NCI-H774 (cell line): Measurements from ENCODE around the gene XIRP1.

Experiments
- DNase-seq: peaks from one replicate; lab custom pipeline; 2025; lab: John Stamatoyannopoulos, UW

Gene XIRP1

DNA sequence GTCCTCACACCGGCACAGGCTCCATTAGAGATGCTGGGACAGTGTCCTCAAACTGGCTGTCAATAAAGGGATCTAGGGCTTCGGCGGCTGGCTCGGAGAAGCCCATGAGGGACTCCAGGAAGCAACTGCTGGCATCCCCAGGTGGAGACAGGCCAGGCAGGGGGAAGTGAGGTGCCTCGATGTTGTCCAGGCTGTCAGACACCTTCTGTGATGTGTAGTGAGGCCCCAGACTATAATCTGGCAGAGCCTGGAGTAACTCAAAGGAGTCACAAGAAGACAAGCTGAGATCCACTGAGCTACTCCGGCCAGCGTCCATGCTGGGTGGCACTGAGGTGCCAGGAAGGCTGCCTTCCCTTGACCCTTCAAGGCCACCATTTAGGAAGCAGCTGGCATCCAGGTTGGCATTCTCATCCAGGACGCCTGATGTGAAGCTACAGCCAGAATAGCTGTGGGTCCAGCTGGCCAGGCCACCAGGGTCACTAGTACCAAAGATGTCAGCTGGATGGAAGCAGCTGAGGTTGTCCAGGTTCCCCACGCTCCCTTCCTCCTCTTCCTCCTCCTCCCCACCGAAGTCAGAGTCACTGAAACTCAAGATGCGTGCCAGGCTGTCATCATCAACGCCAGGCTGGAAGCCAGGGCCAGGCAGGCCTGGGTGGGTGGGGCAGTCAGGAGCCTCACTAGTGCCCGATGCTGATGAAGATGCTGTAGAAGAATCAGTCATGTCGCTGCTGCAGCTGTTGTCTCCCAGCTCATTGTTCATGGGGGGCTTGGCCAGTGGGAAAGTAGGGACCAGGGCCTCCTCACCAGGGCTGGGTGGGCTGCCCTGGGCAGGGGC is 49.1 kb downstream of the XIRP1 start:
- DNase-seq: no peak

DNA sequence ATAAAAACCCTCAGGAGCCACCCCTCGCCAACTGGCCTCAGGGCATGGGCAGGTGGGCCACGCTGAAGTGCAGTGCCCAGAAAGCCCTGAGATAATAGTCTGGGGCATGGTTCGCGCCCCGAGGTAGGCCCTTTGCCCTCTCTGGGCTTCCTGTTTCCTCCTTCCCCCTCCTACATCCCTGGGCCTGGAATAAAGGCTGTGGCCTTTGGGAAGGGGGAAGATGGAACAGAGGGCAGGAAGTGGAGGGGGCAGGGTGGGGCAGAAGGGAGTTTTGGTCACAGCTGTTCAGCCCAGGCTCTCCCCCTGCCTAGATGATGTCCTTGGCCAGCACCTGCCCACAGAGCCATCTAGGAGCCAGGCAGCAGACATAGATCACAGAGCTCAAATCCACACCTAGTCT is 50.3 kb downstream of the XIRP1 start:
- DNase-seq: no peak

DNA sequence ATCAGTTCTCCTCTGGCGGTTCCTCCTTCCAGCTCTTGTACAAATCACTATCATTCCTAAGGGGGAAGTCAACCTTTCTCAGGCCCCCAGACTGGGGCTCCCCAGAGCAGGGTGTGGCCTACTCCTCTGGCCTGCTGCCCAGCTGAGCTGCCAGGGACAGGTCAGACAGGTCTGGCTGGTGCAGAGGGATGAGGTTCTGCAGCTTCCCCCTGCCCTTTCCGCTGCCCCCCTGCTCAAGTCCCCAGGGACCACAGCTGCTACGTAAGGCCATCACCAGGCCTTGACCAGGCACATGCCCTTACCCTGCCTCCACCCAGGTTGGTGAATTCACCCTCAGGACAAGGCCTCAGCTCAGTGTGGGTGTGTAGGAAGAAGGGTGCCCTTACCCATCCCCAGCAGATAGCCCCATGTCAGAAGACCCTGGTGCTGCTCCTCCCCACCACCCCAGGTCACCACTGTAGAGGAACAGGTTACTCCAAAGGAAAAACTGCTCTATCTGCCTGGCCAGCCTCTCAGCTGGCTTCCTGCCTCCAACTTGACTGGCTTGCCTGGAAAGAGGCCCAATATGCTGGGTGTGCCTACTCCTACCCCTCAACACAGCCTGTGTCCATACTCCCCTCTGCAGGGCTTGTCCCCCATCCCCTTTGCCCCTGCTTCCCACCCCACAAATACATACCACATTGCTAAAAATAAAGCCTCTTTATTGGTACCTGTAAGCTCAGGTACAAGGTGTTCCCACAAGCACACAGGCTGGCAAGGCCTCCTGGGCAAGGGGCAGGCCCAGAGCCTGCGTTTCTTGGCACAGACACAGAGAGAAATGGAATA is 51.0 kb downstream of the XIRP1 start:
- no peak for DNase-seq

DNA sequence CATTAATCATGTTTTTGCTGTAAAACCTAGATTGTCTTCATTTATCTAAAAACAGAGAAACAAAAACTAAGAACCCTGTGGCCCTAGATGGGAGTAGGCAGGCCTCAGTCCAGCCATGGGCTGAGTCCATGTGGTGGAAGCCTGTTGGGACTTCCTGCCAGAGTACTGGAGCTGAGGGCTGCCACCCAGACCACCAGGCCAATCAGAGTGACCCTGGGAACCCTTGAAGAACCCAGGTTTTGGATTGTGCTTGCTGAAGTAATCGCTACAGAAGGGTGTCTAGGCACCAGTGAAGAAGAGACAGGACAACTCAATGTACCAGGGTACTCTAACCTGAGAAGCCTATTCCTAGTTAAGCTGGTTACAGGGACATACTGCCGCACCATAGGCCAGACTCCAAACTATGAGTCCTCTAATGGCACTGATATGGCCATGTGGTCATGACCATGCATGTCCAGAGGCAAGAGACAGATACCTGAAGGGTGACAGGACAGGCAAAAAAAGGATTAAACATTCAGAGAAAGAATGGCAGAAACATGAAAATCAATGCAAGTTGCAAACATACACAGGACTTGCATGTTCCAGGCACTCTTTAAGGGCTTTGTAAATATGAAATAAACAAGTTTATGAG is 51.9 kb downstream of the XIRP1 start:
- DNase-seq: no peak

DNA sequence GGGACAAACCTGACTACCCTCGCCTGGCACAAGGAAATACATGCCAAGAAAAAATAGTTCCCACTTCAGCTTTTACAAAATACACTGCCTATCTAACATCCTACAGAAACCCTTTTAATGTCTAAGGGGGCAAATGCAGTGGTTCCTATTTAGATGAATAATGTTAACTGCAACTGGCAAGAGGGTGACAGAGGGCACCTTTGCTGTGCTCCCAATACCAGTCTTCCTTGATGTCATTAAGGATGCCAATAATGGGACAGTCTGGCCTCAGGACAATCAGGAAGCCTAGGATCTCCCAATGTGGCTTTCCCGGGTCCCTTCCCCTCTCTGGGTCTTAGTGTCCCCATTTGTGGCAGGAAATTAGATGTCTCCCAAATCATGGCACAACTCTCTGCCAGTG is 53.0 kb downstream of the XIRP1 start:
- no peak for DNase-seq

DNA sequence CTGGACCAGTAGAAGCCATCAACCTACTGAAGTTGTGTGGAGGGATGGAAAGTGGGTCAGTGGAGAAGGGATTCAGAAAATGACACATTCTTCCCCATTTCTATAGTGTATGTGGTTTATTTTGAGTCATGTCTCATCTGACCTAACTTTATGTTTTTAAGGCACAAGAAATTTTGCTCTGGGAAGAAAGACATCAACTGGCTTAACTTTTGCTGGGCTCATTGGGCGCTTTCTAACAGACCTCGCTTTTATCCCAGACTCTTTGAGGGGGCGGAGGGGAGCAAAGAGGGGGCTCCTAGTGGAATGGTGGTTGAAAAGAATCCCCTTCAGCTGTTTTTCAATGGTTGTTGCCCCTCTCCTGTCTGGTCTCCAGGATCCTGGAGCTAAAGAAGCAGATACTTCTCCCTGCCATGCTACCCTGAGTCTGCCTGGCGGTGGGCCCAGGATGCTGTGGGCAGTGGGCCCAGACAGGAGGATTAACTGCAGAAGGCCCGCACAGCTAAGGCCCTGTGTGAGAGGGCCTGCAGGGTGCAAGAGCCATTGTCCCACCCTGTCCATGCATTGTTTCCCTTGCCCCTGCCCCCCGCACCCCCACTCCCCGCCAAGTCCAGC is 53.5 kb downstream of the XIRP1 start:
- no peak for DNase-seq

DNA sequence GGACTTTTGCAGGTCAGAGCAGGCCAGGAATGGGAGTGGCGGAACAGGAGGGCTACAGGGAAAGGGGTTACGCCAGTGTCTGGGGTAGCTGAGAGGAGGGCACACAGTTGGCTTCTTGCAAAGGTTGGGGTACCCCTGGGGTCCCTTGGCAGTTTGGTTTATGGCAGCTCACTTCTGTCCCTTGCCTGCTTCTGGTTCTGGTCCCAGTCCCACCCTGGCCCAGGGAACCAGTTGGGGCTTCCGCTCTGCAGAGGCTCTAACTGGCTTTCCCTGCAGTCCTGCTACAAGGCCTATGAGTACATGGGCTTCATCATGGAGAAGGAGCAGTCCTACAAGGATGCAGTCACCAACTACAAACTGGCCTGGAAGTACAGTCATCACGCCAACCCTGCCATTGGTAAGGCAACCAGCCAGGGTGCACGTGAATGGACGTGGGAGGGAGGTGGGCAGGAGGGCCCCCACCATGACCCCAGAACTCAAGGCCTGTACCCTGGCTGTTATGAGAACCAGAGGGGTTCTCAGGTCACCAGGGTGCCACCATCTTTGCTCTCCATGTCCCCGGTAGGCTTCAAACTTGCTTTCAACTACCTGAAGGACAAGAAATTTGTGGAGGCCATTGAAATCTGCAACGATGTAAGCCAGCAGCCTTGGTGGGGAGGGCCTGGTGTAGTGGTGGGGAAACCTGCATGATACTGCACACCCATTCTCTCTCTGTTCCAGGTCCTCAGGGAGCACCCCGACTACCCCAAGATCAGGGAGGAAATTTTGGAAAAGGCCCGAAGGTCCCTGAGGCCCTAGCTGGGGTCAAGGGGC is 54.2 kb downstream of the XIRP1 start:
- DNase-seq: no peak

DNA sequence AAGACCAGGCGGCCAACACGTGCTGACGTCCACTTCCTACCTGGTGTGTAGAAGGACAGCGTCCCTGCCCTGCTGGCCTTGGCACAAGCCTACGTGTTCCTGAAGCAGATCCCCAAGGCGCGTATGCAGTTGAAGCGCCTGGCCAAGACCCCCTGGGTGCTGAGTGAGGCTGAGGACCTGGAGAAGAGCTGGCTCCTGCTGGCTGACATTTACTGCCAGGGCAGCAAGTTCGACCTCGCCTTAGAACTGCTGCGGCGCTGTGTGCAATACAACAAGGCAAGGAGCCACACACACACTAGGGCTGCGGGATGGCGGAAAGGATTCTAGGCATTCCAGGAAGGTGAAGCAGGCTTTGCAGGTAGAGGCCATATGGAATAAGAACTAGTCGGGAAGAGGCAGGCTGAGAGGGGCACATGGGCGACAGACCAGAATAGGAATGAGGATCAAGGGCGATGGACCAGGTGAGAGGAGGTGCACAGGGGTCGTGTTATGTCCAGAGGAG is 54.9 kb downstream of the XIRP1 start:
- DNase-seq: no peak

DNA sequence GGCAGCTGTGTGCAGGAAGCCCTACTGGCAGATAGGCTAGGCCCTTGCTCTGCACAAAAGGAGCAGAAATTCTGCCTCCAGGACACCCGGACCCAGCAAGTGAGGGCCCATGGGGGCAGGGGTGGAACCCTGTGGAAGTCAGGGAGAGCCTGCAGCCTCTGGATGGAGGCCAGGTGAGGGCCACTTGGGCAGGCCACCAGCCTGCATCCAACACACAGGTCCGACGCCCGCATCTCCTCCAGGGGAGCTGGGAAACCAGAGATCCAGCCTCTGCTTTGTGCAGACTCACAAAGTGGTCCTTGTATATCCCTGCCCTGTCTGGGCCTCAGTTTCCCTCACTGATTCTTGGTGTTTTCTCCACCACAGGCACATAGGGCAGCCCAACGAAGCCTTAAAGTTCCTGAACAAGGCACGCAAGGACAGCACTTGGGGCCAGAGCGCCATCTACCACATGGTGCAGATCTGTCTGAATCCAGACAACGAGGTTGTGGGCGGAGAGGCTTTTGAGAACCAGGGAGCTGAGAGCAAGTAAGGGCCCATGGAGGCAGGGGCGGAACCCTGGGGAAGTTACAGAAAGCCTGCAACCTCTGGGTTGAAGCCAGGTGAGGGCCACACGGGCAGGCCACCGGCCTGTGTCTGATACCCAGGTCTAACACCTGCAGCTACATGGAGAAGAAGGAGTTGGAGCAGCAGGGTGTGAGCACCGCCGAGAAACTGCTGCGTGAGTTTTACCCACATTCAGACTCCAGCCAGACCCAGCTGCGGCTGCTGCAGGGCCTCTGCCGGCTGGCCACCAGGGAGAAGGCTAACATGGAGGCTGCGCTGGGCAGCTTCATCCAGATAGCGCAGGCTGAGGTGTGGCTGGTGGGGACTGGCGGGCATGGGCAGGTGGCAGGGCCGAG is 55.6 kb downstream of the XIRP1 start:
- no peak for DNase-seq

DNA sequence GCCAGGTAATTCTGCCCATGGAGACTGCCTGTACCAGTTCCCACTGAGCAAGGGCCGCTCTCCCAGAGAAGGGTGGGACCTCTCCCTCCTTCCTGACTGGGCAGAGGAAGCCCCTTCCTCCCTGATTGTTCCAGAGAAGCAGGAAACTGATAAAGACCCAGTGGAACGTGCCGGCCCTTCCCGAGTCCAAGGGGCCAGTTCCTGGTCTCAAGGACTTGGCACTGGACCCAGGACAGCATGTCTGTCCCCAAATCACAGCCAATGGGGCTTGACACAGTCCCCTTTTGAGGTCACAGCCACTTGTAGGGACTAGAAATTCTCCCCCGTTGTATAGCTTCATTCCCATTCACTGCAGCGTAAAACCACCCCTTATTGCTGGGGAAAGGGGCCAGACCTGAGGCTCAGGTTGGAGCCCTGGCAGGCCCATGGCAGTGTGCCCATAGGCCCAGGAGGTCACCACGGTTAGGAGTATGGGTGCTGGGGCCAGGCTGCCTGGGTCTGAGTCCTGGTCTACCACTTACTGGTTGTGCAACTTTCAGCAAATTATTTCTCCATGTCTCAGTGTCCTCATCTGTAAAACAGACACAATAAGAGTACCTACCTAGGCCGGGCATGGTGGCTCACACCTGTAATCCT is 57.1 kb downstream of the XIRP1 start:
- no peak for DNase-seq

DNA sequence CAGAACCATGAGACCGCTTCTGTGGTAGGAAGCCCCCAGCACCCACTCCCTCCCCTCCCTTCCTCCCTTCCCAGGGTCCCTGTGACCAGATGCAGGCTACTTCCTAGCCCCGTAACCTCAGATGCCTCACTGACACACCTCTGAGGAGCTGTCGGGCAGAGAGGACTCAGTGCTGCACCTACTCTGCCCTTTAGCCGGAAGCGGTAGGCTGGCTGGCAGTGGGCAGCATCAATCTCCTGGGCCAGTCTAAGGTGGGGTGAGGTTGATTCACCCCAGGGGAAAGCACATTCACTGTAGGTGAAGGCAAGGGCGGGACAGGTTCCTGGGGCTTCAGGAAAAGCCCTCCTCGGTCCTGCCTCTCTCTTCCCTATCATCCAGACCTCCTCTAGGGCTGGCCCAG is 58.1 kb downstream of the XIRP1 start:
- DNase-seq: no peak

DNA sequence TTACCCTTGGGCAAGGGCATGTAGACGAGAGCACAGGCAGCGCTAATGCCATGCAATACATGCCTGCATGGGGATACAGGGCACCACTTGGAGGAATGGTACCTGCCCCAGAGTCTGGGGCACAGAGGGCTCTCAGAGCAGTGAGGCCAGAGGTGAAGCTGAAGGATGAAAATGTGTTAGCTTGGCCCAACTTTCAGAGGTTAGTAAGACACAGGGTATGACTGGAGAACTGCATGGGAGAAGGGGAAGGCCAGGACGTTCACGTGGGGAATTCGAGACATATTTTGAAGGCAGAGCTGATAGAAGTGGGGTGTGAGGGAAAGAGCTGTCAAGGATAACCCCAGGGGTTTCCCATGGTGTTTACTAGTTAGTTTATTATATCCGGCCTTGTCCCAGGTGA is 58.6 kb downstream of the XIRP1 start:
- DNase-seq: no peak
